ENCODE data around the gene HCN4. TPM values are rescaled to one million over a fixed set of nuclear protein-coding genes. Genes with fewer than 3 reads are reported as not detected.
A peak's percentile ranks its signal among the peaks of the same experiment; 100 is the strongest.

HCN4 gene
- total and polyA plus RNA-seq, 2 of the 8 experiments (the other 6 are each of a cell fraction or from before 2014, with no cell fraction given), result 3.7 to 8.5 TPM

DNA sequence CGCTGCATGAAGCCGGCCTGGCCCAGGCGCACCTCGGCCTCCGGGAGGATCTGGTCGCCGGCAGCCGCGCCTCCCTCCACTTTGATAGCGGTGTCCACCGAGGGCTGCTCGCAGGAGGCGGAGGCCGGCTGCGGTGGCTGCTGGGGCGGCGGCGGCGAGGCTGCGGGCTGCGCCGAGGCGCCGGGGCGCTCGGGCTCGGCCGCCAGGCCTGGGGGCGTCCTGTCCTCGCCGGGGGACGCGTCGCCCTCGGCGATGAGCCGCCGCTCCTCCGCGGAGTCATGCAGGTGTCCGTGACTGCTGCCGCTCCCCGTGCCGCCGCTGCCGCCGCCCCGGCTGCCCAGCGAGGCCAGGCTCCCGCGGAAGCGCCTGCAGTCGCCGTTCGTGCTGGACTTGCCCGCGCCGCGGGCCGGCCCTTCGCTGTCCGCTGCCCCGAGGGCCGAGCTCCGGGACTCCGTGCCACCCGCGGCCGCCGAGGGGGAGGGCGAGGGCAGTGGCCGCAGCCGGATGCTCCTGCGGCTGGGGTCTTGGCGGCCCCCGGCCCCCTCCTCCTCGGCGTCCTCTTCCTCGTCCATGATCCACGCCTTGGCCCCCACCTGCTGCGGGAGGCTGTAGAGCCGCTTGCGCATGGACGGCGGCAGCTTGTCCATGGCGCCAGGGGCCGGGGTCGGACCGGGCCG, 996 bp downstream of the HCN4 start:
- peak overlapping the region; percentile 6 to 86 (median 66); a peak in 5 of 7 replicates for H3K9ac ChIP-seq (replicated peaks in 1 of 4; ENCODE audit: extremely low read depth in 1 of 4, low read depth in 3 of 4, low read length in 3 of 4)
- peaks cover 16 to 58% (median 30%) of the 10 kb centered on the region in 4 experiments for H3K4me1 ChIP-seq (replicated peaks in 1 of 4; ENCODE audit: control insufficient read depth in 3 of 4, insufficient read depth in 4 of 4, low read length in 3 of 4)
- no peak overlapping the region for H2AFZ ChIP-seq (ENCODE audit: low read length)
- peaks cover 0 to 47% of the 10 kb centered on the region in 2 experiments; a peak in 2 of 4 replicates for H3K79me2 ChIP-seq (ENCODE audit: control insufficient read depth in 1 of 2, insufficient read depth in 2 of 2, low read length in 2 of 2)
- H3K79me1 ChIP-seq (ENCODE audit: low read depth, low read length), result peaks cover 10% of the 10 kb centered on the region
- H3K4me3 ChIP-seq (ENCODE audit: extremely low read depth in 1 of 4, insufficient read depth in 2 of 4, low read depth in 3 of 4, low read length in 4 of 4), result peak overlapping the region; percentile 68 to 84 (median 76)
- H3K27me3 ChIP-seq (replicated peaks in 1 of 4; ENCODE audit: control insufficient read depth in 3 of 4, extremely low read depth in 1 of 4, insufficient read depth in 3 of 4, low read length in 3 of 4), result peaks cover 0 to 26% (median 20%) of the 10 kb centered on the region in 4 experiments; a peak in 6 of 7 replicates
- CTCF ChIA-PET (ENCODE audit: partially characterized antibody), result interaction anchor here (1.8 to 1.9 kb wide), 3 partner anchors 20 to 62 kb away, joined by 4 to 10 read pairs (median 4); no protein-coding TSS in a partner anchor
- no peak overlapping the region for H2BK20ac ChIP-seq (ENCODE audit: low read length)
- no peak overlapping the region for H4K5ac ChIP-seq (ENCODE audit: insufficient read length, low read depth, low read length)
- 1% methylated on average over 34 of the region's 90 CpGs; no CpG with 5 or more reads in 1 of the 2 experiments for WGBS, 2 experiments (ENCODE audit: extremely low coverage in 1 of 2, insufficient coverage in 1 of 2, insufficient read length in 1 of 2, insufficient replicate concordance in 2 of 2, low coverage in 1 of 2, low lambda C conversion rate in 2 of 2, missing lambda C conversion rate in 1 of 2)
- FAIRE-seq (no peak), DNase-seq (ENCODE audit: low read depth in 1 of 2, low spot score in 2 of 2) (peak in 1 of 2 experiments; percentile 68)
- H3K14ac ChIP-seq (ENCODE audit: insufficient read length), result no peak overlapping the region
- POLR2A ChIA-PET (ENCODE audit: partially characterized antibody), result interaction anchor here (1.0 to 4.1 kb wide), 6 partner anchors 9 to 150 kb away, joined by 3 to 17 read pairs (median 4); no protein-coding TSS in a partner anchor
- H2BK5ac ChIP-seq (ENCODE audit: low read depth, low read length), result no peak overlapping the region
- 0 out of 2 replicates have a peak overlapping the region, but pooled peaks have one; percentile 61 for H2BK15ac ChIP-seq (ENCODE audit: low read length)
- TF ChIP-seq ASH2L (IDR thresholded peaks at IDR 0.05; ENCODE audit: low read length), result peak; percentile 9
- TF ChIP-seq RBBP5 (IDR thresholded peaks at IDR 0.05; ENCODE audit: borderline replicate concordance, low read depth, low read length), result 0 out of 2 replicates have a peak, but pooled peaks have one; percentile 19
- TF ChIP-seq PHF8 (conservative IDR thresholded peaks at IDR 0.05; ENCODE audit: low read depth, low read length), result no peak
- 0 out of 2 replicates have a peak, but pooled peaks have one; percentile 15 for TF ChIP-seq SUZ12 (IDR thresholded peaks at IDR 0.05; ENCODE audit: low read length)
- TF ChIP-seq EZH2 (IDR thresholded peaks at IDR 0.05; ENCODE audit: low read depth, low read length, severe bottlenecking), result no peak
- no peak for TF ChIP-seq RXRA (IDR thresholded peaks at IDR 0.05; ENCODE audit: insufficient read depth, low read depth, low read length)
- TF ChIP-seq ZNF274 (IDR thresholded peaks at IDR 0.05; ENCODE audit: borderline replicate concordance, extremely low read depth, low read length), result no peak
- TF ChIP-seq EGR1 (IDR thresholded peaks at IDR 0.05; ENCODE audit: borderline replicate concordance, low read depth, low read length), result no peak
- TF ChIP-seq KDM5A (IDR thresholded peaks at IDR 0.05; ENCODE audit: low read length), result no peak
- TF ChIP-seq GABPA (IDR thresholded peaks at IDR 0.05; ENCODE audit: borderline replicate concordance, insufficient read depth, low read length), result 0 out of 2 replicates have a peak, but pooled peaks have one; percentile 16
- no peak overlapping the region for H2AK5ac ChIP-seq (ENCODE audit: low read depth, low read length)
- H2BK12ac ChIP-seq (ENCODE audit: low read depth, low read length), result no peak overlapping the region
- H3K9me3 ChIP-seq (ENCODE audit: insufficient read depth in 2 of 2, low read depth in 1 of 2, low read length in 1 of 2), result no peaks in the 10 kb centered on the region
- no peak overlapping the region for H3K27ac ChIP-seq (ENCODE audit: low read depth, low read length)
- H3K56ac ChIP-seq (replicated peaks; ENCODE audit: insufficient read length, low read depth, low read length), result no peak overlapping the region
- H4K8ac ChIP-seq (ENCODE audit: extremely low read depth, insufficient read depth, low read length), result no peak overlapping the region
- no peak overlapping the region for H4K91ac ChIP-seq (replicated peaks; ENCODE audit: insufficient read length, low read length)
- H3K23ac ChIP-seq (ENCODE audit: insufficient read length), result no peak overlapping the region
- peak overlapping the region; percentile 64 to 97 for H3K4me2 ChIP-seq (ENCODE audit: insufficient read depth in 1 of 2, low read depth in 2 of 2, low read length in 2 of 2)
- H2BK120ac ChIP-seq (replicated peaks; ENCODE audit: low read depth, low read length), result no peak overlapping the region
- H3K36me3 ChIP-seq (ENCODE audit: control insufficient read depth in 2 of 4, insufficient read depth in 4 of 4, low read length in 3 of 4), result no peaks in the 10 kb centered on the region
- peaks cover 17% of the 10 kb centered on the region for H3K23me2 ChIP-seq (ENCODE audit: low read depth, low read length)
- no peak overlapping the region for H3K4ac ChIP-seq (replicated peaks; ENCODE audit: insufficient read length, low read depth, low read length)
- 0 out of 2 replicates have a peak overlapping the region, but pooled peaks have one; percentile 56 for H3K18ac ChIP-seq (ENCODE audit: extremely low read depth, low read length)
- H4K20me1 ChIP-seq (replicated peaks in 1 of 2; ENCODE audit: control insufficient read depth in 1 of 2, insufficient read depth in 2 of 2, low read length in 2 of 2), result peaks cover 22 to 24% of the 10 kb centered on the region in 2 experiments
